Mesenchymal stem cell (in vitro differentiated cells and primary cell): ENCODE data around the gene GALNT18.

ENCODE experiments used
- DNase-seq: peaks from one replicate; pipeline ENCODE4 v3.0.0-alpha.2; 2013
- H2AFZ ChIP-seq: one replicate; pipeline ENCODE4 v1.6.1; 2013; ENCODE audit warnings: low read depth, mild to moderate bottlenecking, control low read depth, inconsistent platforms, low read length, moderate library complexity
- H2AK5ac ChIP-seq: 2 replicates; pipeline ENCODE4 v1.6.1; 2013; ENCODE audit warnings: low read length, moderate library complexity, mild to moderate bottlenecking, inconsistent platforms; ENCODE audit not compliant: severe bottlenecking
- H2BK120ac ChIP-seq: one replicate; pipeline ENCODE4 v1.6.1; 2013; ENCODE audit warnings: low read depth, mild to moderate bottlenecking, inconsistent platforms, low read length, moderate library complexity
- H2BK12ac ChIP-seq, 2 experiments: one replicate each; pipeline ENCODE4 v1.6.1; 2013; ENCODE audit warnings: inconsistent platforms in 2 of 2, low read length in 2 of 2, mild to moderate bottlenecking in 2 of 2, moderate library complexity in 2 of 2, control low read depth in 1 of 2
- H2BK15ac ChIP-seq: one replicate; pipeline ENCODE4 v1.6.1; 2013; ENCODE audit warnings: mild to moderate bottlenecking, low read depth, inconsistent platforms; ENCODE audit not compliant: poor library complexity, severe bottlenecking
- H2BK5ac ChIP-seq: 2 replicates; pipeline ENCODE4 v1.6.1; 2013; ENCODE audit warnings: low read depth, mild to moderate bottlenecking, low read length, control low read depth, inconsistent platforms; ENCODE audit not compliant: poor library complexity, severe bottlenecking
- H3K14ac ChIP-seq, 2 experiments: one replicate each; pipeline ENCODE4 v1.6.1; 2013; ENCODE audit warnings: inconsistent platforms in 2 of 2, low read length in 2 of 2, control low read depth in 1 of 2, mild to moderate bottlenecking in 1 of 2, moderate library complexity in 1 of 2
- H3K18ac ChIP-seq, 2 experiments: one replicate each; pipeline ENCODE4 v1.6.1; 2013; ENCODE audit warnings: inconsistent platforms in 2 of 2, low read length in 2 of 2, control low read depth in 1 of 2, low read depth in 1 of 2, mild to moderate bottlenecking in 1 of 2
- H3K23ac ChIP-seq, 2 experiments: one replicate each; pipeline ENCODE4 v1.6.1; 2013; ENCODE audit warnings: inconsistent platforms in 2 of 2, low read length in 2 of 2, mild to moderate bottlenecking in 2 of 2, moderate library complexity in 2 of 2, control low read depth in 1 of 2
- H3K27ac ChIP-seq: 2 replicates; pipeline ENCODE4 v1.5.1; 2013; ENCODE audit warnings: mild to moderate bottlenecking, moderate library complexity, low read length, control low read depth, inconsistent platforms; ENCODE audit not compliant: poor library complexity, severe bottlenecking
- H3K27me3 ChIP-seq, 2 experiments: 2 replicates each; pipeline versions ENCODE4 v1.6.1 to v1.7.0; 2013; ENCODE audit warnings: low read length in 2 of 2, mild to moderate bottlenecking in 2 of 2, moderate library complexity in 2 of 2, control low read depth in 1 of 2, inconsistent platforms in 1 of 2; ENCODE audit not compliant: control insufficient read depth in 1 of 2, insufficient read depth in 1 of 2
- H3K36me3 ChIP-seq, 2 experiments: 2 replicates each; pipeline versions ENCODE4 v1.6.1 to v1.7.0; 2013; ENCODE audit warnings: low read length in 2 of 2, control low read depth in 1 of 2, inconsistent platforms in 1 of 2, low read depth in 1 of 2, mild to moderate bottlenecking in 1 of 2; ENCODE audit not compliant: insufficient read depth in 2 of 2, control insufficient read depth in 1 of 2
- H3K4ac ChIP-seq, 2 experiments: one replicate each; pipeline ENCODE4 v1.6.1; 2013; ENCODE audit warnings: inconsistent platforms in 2 of 2, low read length in 2 of 2, mild to moderate bottlenecking in 2 of 2, moderate library complexity in 2 of 2, control low read depth in 1 of 2, low read depth in 1 of 2
- H3K4me1 ChIP-seq: 2 replicates; pipeline ENCODE4 v1.6.1; 2013; ENCODE audit warnings: low read depth, low read length, control low read depth; ENCODE audit not compliant: control insufficient read depth, insufficient read depth
- H3K4me2 ChIP-seq: 2 replicates; pipeline ENCODE4 v1.6.1; 2013; ENCODE audit warnings: low read length, mild to moderate bottlenecking, inconsistent platforms; ENCODE audit not compliant: poor library complexity, severe bottlenecking
- H3K4me3 ChIP-seq, 2 experiments: 2 replicates each; pipeline versions ENCODE4 v1.5.1 to v1.7.0; 2013; ENCODE audit warnings: low read length in 2 of 2, mild to moderate bottlenecking in 2 of 2, control low read depth in 1 of 2, low read depth in 1 of 2; ENCODE audit not compliant: insufficient read depth in 1 of 2
- H3K79me1 ChIP-seq: replicated peaks from 2 replicates; pipeline ENCODE4 v1.6.1; 2013; ENCODE audit warnings: mild to moderate bottlenecking, control low read depth, low read length, inconsistent platforms; ENCODE audit not compliant: poor library complexity, severe bottlenecking
- H3K9ac ChIP-seq: 2 replicates; pipeline ENCODE4 v1.7.0; 2013; ENCODE audit warnings: mild to moderate bottlenecking, low read length, moderate library complexity
- H3K9me3 ChIP-seq: 2 replicates; pipeline ENCODE4 v1.7.0; 2013; ENCODE audit warnings: mild to moderate bottlenecking, low read length; ENCODE audit not compliant: control insufficient read depth
- H4K8ac ChIP-seq: one replicate; pipeline ENCODE4 v1.6.1; 2013; ENCODE audit warnings: inconsistent platforms, mild to moderate bottlenecking, low read length, moderate library complexity
- H4K91ac ChIP-seq: one replicate; pipeline ENCODE4 v1.6.1; 2013; ENCODE audit warnings: mild to moderate bottlenecking, low read length, inconsistent platforms
- WGBS: methylation state at CpG from one replicate; pipeline ENCODE4 v1.1.7; 2013; ENCODE audit warnings: mixed read lengths; 5-methylcytosine and 5-hydroxymethylcytosine counted together

The GALNT18 gene

GRCh38 chr11:11607772-11608171, 14.0 kb downstream of the GALNT18 start:
- H3K27ac ChIP-seq, result no peak overlapping the region
- no peak overlapping the region for H4K91ac ChIP-seq
- WGBS, result 83% methylated on average over 2 of the region's 2 CpGs
- no peaks in the 10 kb centered on the region for H3K4me1 ChIP-seq
- no peaks in the 10 kb centered on the region for H3K9me3 ChIP-seq
- no peak overlapping the region for H3K23ac ChIP-seq
- no peak overlapping the region for H3K18ac ChIP-seq
- no peaks in the 10 kb centered on the region for H3K36me3 ChIP-seq
- no peaks in the 10 kb centered on the region for H3K79me1 ChIP-seq
- H2AK5ac ChIP-seq, result no peak overlapping the region
- no peak overlapping the region for H3K4me3 ChIP-seq
- H2AFZ ChIP-seq, result no peak overlapping the region
- no peak overlapping the region for H3K4me2 ChIP-seq
- DNase-seq, result no peak
- no peak overlapping the region for H2BK5ac ChIP-seq
- H2BK120ac ChIP-seq, result no peak overlapping the region
- no peak overlapping the region for H3K9ac ChIP-seq
- H3K4ac ChIP-seq, result no peak overlapping the region
- no peak overlapping the region for H4K8ac ChIP-seq
- no peak overlapping the region for H2BK15ac ChIP-seq
- peaks cover 32 to 45% of the 10 kb centered on the region in 2 experiments for H3K27me3 ChIP-seq
- no peak overlapping the region for H3K14ac ChIP-seq
- no peak overlapping the region for H2BK12ac ChIP-seq

GRCh38 chr11:11605821-11606450, 15.9 kb downstream of the GALNT18 start:
- H2AFZ ChIP-seq, result no peak overlapping the region
- H3K9ac ChIP-seq, result no peak overlapping the region
- no peak overlapping the region for H3K14ac ChIP-seq
- no peak overlapping the region for H3K23ac ChIP-seq
- no peak overlapping the region for H3K18ac ChIP-seq
- 100% methylated on average over 4 of the region's 5 CpGs for whole genome bisulfite sequencing
- H3K4me3 ChIP-seq, result no peak overlapping the region
- DNase-seq, result no peak
- no peak overlapping the region for H2BK5ac ChIP-seq
- no peak overlapping the region for H2BK15ac ChIP-seq
- no peak overlapping the region for H3K4ac ChIP-seq
- peaks cover 5% of the 10 kb centered on the region for H3K9me3 ChIP-seq
- no peaks in the 10 kb centered on the region for H3K4me1 ChIP-seq
- H3K27me3 ChIP-seq, result peaks cover 20 to 35% of the 10 kb centered on the region in 2 experiments
- no peaks in the 10 kb centered on the region for H3K79me1 ChIP-seq
- no peak overlapping the region for H2BK12ac ChIP-seq
- no peak overlapping the region for H3K27ac ChIP-seq
- H3K4me2 ChIP-seq, result no peak overlapping the region
- no peak overlapping the region for H4K8ac ChIP-seq
- H3K36me3 ChIP-seq, result no peaks in the 10 kb centered on the region
- H2AK5ac ChIP-seq, result no peak overlapping the region
- H2BK120ac ChIP-seq, result no peak overlapping the region
- H4K91ac ChIP-seq, result no peak overlapping the region

GRCh38 chr11:11605181-11605580, 16.6 kb downstream of the GALNT18 start:
- H3K18ac ChIP-seq, result no peak overlapping the region
- no peak overlapping the region for H3K4me2 ChIP-seq
- H2AK5ac ChIP-seq, result no peak overlapping the region
- H3K9me3 ChIP-seq, result peaks cover 5% of the 10 kb centered on the region
- no peak overlapping the region for H2BK15ac ChIP-seq
- H3K79me1 ChIP-seq, result no peaks in the 10 kb centered on the region
- 82% methylated on average over 6 of the region's 6 CpGs for WGBS
- H4K8ac ChIP-seq, result no peak overlapping the region
- no peak overlapping the region for H4K91ac ChIP-seq
- H2AFZ ChIP-seq, result no peak overlapping the region
- no peak overlapping the region for H2BK5ac ChIP-seq
- DNase-seq, result no peak
- H3K9ac ChIP-seq, result no peak overlapping the region
- H2BK12ac ChIP-seq, result no peak overlapping the region
- H3K36me3 ChIP-seq, result no peaks in the 10 kb centered on the region
- H3K4ac ChIP-seq, result no peak overlapping the region
- no peak overlapping the region for H3K14ac ChIP-seq
- H3K27me3 ChIP-seq, result peaks cover 16 to 34% of the 10 kb centered on the region in 2 experiments
- H3K4me3 ChIP-seq, result no peak overlapping the region
- H3K27ac ChIP-seq, result no peak overlapping the region
- no peak overlapping the region for H2BK120ac ChIP-seq
- H3K23ac ChIP-seq, result no peak overlapping the region
- no peaks in the 10 kb centered on the region for H3K4me1 ChIP-seq

GRCh38 chr11:11604370-11604990, 17.3 kb downstream of the GALNT18 start:
- Histone ChIP-seq H3K9ac (no peak overlapping the region), H3K14ac (peak overlapping the region in 1 of 2 experiments; percentile 28), H4K91ac (no peak overlapping the region), H3K4me2 (no peak overlapping the region), H4K8ac (no peak overlapping the region), H2AK5ac (no peak overlapping the region), H3K4me3 (no peak overlapping the region), H2BK5ac (no peak overlapping the region), H3K4ac (no peak overlapping the region), H3K9me3 (peaks cover 5% of the 10 kb centered on the region), H3K36me3 (no peaks in the 10 kb centered on the region), H3K27me3 (peaks cover 16 to 27% of the 10 kb centered on the region in 2 experiments), H3K23ac (no peak overlapping the region), H3K79me1 (no peaks in the 10 kb centered on the region), H3K18ac (no peak overlapping the region), H2BK15ac (no peak overlapping the region), H2AFZ (no peak overlapping the region), H2BK120ac (no peak overlapping the region), H3K4me1 (no peaks in the 10 kb centered on the region), H2BK12ac (no peak overlapping the region), H3K27ac (no peak overlapping the region)
- 85% methylated on average over 5 of the region's 7 CpGs for WGBS
- DNase-seq, result no peak
